NCI-H82 treated with DMSO at 0.1 percent for 48 hours (cell line): ENCODE results near the gene TMEM236.

Experiments used
- DNase-seq: peaks from one replicate; lab custom pipeline; 2025; ENCODE audit not compliant: unreplicated experiment; lab: John Stamatoyannopoulos, UW

The TMEM236 gene

GRCh38 chr10:17784688-17785087 is 32.7 kb downstream of the TMEM236 start:
- DNase-seq, result no peak

GRCh38 chr10:17785276-17785930 is 33.4 kb downstream of the TMEM236 start:
- DNase-seq, result no peak

- no peak for DNase-seq
Observed at GRCh38 chr10:17787087-17787961, 35.3 kb downstream of the TMEM236 start.

- no peak for DNase-seq
Observed at GRCh38 chr10:17788646-17789045, 36.6 kb downstream of the TMEM236 start.

GRCh38 chr10:17789396-17789795 is 37.4 kb downstream of the TMEM236 start:
- DNase-seq, result no peak

- no peak for DNase-seq
Observed at GRCh38 chr10:17790651-17791050, 38.6 kb downstream of the TMEM236 start.

GRCh38 chr10:17792991-17793390 is 41.0 kb downstream of the TMEM236 start:
- DNase-seq, result no peak

GRCh38 chr10:17793823-17794644 is 42.0 kb downstream of the TMEM236 start:
- DNase-seq, result no peak

GRCh38 chr10:17795083-17795482 is 43.1 kb downstream of the TMEM236 start:
- DNase-seq, result no peak

GRCh38 chr10:17795813-17796594 is 44.0 kb downstream of the TMEM236 start:
- DNase-seq, result no peak

- DNase-seq, result no peak
Observed at GRCh38 chr10:17801507-17801906, 49.5 kb downstream of the TMEM236 start.

GRCh38 chr10:17802350-17802749 is 50.3 kb downstream of the TMEM236 start:
- no peak for DNase-seq

GRCh38 chr10:17802976-17803375 is 51.0 kb downstream of the TMEM236 start:
- no peak for DNase-seq

GRCh38 chr10:17805330-17805729 is 53.3 kb downstream of the TMEM236 start:
- DNase-seq, result no peak

- no peak for DNase-seq
Observed at GRCh38 chr10:17805921-17806577, 54.0 kb downstream of the TMEM236 start.

GRCh38 chr10:17808971-17809841 is 57.2 kb downstream of the TMEM236 start, which contains the start of gene MRC1:
MRC1 (plus strand) TSS chr10:17809348; CDS start chr10:17809466, 118 bp downstream.
- no peak for DNase-seq

GRCh38 chr10:17811146-17811865 is 59.3 kb downstream of the TMEM236 start:
- DNase-seq, result no peak

- DNase-seq, result no peak
Observed at GRCh38 chr10:17814973-17815372, 63.0 kb downstream of the TMEM236 start.
